ENCODE results near the gene PIP4K2C. TPM values are rescaled to one million over a fixed set of nuclear protein-coding genes. Genes with fewer than 3 reads are reported as not detected.

The PIP4K2C gene
- total RNA-seq, 3 donors from 2014 or later (not counting 1 experiment from before 2014, with no cell fraction given): 41.0 to 62.9 (median 52.0) TPM

DNA sequence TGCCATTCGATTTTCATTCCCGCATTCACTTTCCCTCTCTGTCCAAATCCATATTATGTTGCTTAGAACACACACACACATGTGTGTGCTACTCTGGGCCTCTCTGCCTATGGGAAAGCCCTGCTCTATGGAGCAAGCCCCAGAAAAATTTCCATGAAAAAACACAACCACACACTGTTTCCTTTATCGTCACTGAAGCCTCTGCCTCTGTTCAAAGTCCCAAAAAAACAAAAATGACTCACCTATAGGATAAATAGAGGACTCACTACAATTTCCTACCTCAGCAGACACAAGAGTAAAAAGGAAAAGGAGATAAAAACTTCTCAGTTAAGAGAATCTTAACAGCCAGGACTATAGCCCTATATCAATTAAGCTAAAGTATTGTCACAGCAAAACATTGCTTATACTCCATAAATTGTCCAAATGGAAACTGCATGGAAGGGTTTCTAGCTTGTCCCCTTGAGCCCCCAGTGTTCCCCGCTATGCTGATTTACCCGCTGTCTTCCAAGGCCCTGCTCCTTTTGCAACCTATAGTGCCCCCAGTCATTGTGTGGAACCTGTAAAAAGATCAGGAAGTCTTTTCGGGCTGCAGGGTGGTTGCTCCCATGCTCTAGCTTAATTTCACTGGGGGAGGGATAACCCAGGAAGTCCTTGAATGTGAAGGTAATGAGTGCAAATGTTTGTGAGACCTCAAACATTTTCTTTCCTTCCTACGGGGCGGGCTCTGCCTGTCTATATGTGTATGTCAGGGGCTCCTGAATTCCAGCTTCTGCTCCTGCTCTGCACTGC lies 11.1 kb upstream of the PIP4K2C start:
- no peak for TF ChIP-seq CTCF (IDR thresholded peaks at IDR 0.05)
- peaks cover 8 to 9% of the 10 kb centered on the region in 2 donors for H3K4me1 Mint-ChIP-seq
- Histone ChIP-seq H3K27ac (ENCODE audit: low read length) (no peak overlapping the region), H3K36me3 (ENCODE audit: control insufficient read depth, insufficient read depth, low read length) (no peaks in the 10 kb centered on the region), H3K4me1 (ENCODE audit: control insufficient read depth, insufficient read depth, low read length) (no peaks in the 10 kb centered on the region), H3K4me3 (ENCODE audit: low read length) (no peak overlapping the region), H3K9me3 (ENCODE audit: control insufficient read depth, insufficient read depth, low read length) (no peaks in the 10 kb centered on the region), H3K27me3 (ENCODE audit: control insufficient read depth, insufficient read depth, low read length) (no peaks in the 10 kb centered on the region)
- no peak for ATAC-seq
- peaks cover 6% of the 10 kb centered on the region for H3K36me3 Mint-ChIP-seq
- H3K9me3 Mint-ChIP-seq: no peaks in the 10 kb centered on the region
- H3K27ac Mint-ChIP-seq: no peak overlapping the region
- peaks cover 13 to 20% of the 10 kb centered on the region in 2 donors for H3K27me3 Mint-ChIP-seq (ENCODE audit: low read depth in 2 of 2)
- no peak for DNase-seq
- intact Hi-C loops (cut with micrococcal nuclease): no loop called here
- 91% methylated on average over 8 of the region's 8 CpGs for WGBS (ENCODE audit: insufficient coverage)
- H3K4me3 Mint-ChIP-seq: no peak overlapping the region

DNA sequence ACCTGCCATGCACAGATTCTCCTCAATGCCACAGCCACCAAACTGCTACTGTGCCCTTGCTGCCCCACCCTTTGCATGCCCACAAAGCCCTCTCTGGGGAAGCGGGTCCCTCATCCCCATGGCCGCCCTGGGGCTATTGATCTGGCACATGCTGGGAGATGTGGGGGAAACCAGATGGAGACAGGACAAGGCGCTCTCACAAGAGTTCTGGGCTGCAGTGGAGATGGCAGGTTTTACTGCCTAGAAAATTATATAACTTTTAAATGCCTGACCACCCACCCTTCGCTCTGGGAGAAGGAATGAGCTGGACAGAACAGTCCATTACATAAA lies 10.6 kb upstream of the PIP4K2C start:
- Histone ChIP-seq H3K4me3 (ENCODE audit: low read length) (no peak overlapping the region), H3K9me3 (ENCODE audit: control insufficient read depth, insufficient read depth, low read length) (no peaks in the 10 kb centered on the region), H3K36me3 (ENCODE audit: control insufficient read depth, insufficient read depth, low read length) (no peaks in the 10 kb centered on the region), H3K27ac (ENCODE audit: low read length) (no peak overlapping the region), H3K4me1 (ENCODE audit: control insufficient read depth, insufficient read depth, low read length) (no peaks in the 10 kb centered on the region), H3K27me3 (ENCODE audit: control insufficient read depth, insufficient read depth, low read length) (no peaks in the 10 kb centered on the region)
- Mint-ChIP-seq H3K27ac (no peak overlapping the region), H3K4me3 (no peak overlapping the region), H3K9me3 (no peaks in the 10 kb centered on the region), H3K27me3 (ENCODE audit: low read depth in 2 of 2) (peaks cover 13 to 22% of the 10 kb centered on the region in 2 donors), H3K36me3 (peaks cover 6% of the 10 kb centered on the region), H3K4me1 (peaks cover 8 to 9% of the 10 kb centered on the region in 2 donors)
- ATAC-seq (no peak), DNase-seq (no peak)
- intact Hi-C loops (cut with micrococcal nuclease): no loop called here
- TF ChIP-seq CTCF (IDR thresholded peaks at IDR 0.05): no peak
- WGBS (ENCODE audit: insufficient coverage): 94% methylated on average over 4 of the region's 4 CpGs

GRCh38 chr12:57581802-57582201 lies 9.2 kb upstream of the PIP4K2C start:
- Mint-ChIP-seq H3K27ac (no peak overlapping the region), H3K4me3 (no peak overlapping the region), H3K27me3 (ENCODE audit: low read depth in 2 of 2) (peaks cover 13 to 20% of the 10 kb centered on the region in 2 donors), H3K4me1 (peaks cover 8 to 9% of the 10 kb centered on the region in 2 donors), H3K9me3 (no peaks in the 10 kb centered on the region), H3K36me3 (peaks cover 6% of the 10 kb centered on the region)
- H3K9me3 ChIP-seq (ENCODE audit: control insufficient read depth, insufficient read depth, low read length): no peaks in the 10 kb centered on the region
- H3K4me3 ChIP-seq (ENCODE audit: low read length): no peak overlapping the region
- DNase-seq (no peak), ATAC-seq (no peak)
- intact Hi-C loops (cut with micrococcal nuclease): loop anchor here (2.0 kb wide), 2 partner anchors 51 to 111 kb away; partner anchors contain the start of gene B4GALNT1
- no peak for TF ChIP-seq CTCF (IDR thresholded peaks at IDR 0.05)
- 88% methylated on average over 1 of the region's 1 CpG for WGBS (ENCODE audit: insufficient coverage)
- no peak overlapping the region for H3K27ac ChIP-seq (ENCODE audit: low read length)
- no peaks in the 10 kb centered on the region for H3K4me1 ChIP-seq (ENCODE audit: control insufficient read depth, insufficient read depth, low read length)
- H3K36me3 ChIP-seq (ENCODE audit: control insufficient read depth, insufficient read depth, low read length): no peaks in the 10 kb centered on the region
- no peaks in the 10 kb centered on the region for H3K27me3 ChIP-seq (ENCODE audit: control insufficient read depth, insufficient read depth, low read length)
